Activated CD4-positive, alpha-beta T cell treated with anti-CD3 and anti-CD28 coated beads for 4 hours (primary cell): ENCODE measurements around the gene OR51T1.
"Not testable (repeated sequence)": the region's sequence is repeated elsewhere in the genome, so short reads cannot be mapped to it uniquely, and the experiment has no call there.

ENCODE experiments used
- DNase-seq, 2 donors: peaks; one replicate each; pipeline ENCODE4 v3.0.0-alpha.2; 2020

Gene OR51T1, protein sequence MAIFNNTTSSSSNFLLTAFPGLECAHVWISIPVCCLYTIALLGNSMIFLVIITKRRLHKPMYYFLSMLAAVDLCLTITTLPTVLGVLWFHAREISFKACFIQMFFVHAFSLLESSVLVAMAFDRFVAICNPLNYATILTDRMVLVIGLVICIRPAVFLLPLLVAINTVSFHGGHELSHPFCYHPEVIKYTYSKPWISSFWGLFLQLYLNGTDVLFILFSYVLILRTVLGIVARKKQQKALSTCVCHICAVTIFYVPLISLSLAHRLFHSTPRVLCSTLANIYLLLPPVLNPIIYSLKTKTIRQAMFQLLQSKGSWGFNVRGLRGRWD

GRCh38 chr11:4881860-4882500 lies at the start of gene OR51T1:
TSS of gene OR51T1 (plus strand) at chr11:4881900. CDS start at chr11:4881900, 0 bp downstream.
- no peak for DNase-seq

GRCh38 chr11:4839851-4840549 lies 41.7 kb upstream of the OR51T1 start:
- no peak for DNase-seq

- no peak for DNase-seq
Observed at GRCh38 chr11:4848908-4849532, 32.7 kb upstream of the OR51T1 start, which contains the start of gene OR51S1. TSS of gene OR51S1 (minus strand) at chr11:4849208. CDS start at chr11:4849208, 0 bp downstream.

GRCh38 chr11:4851033-4851432 lies 30.7 kb upstream of the OR51T1 start:
- DNase-seq, result no peak

- DNase-seq, result not testable (repeated sequence)
Observed at GRCh38 chr11:4854286-4854685, 27.4 kb upstream of the OR51T1 start.

DNA sequence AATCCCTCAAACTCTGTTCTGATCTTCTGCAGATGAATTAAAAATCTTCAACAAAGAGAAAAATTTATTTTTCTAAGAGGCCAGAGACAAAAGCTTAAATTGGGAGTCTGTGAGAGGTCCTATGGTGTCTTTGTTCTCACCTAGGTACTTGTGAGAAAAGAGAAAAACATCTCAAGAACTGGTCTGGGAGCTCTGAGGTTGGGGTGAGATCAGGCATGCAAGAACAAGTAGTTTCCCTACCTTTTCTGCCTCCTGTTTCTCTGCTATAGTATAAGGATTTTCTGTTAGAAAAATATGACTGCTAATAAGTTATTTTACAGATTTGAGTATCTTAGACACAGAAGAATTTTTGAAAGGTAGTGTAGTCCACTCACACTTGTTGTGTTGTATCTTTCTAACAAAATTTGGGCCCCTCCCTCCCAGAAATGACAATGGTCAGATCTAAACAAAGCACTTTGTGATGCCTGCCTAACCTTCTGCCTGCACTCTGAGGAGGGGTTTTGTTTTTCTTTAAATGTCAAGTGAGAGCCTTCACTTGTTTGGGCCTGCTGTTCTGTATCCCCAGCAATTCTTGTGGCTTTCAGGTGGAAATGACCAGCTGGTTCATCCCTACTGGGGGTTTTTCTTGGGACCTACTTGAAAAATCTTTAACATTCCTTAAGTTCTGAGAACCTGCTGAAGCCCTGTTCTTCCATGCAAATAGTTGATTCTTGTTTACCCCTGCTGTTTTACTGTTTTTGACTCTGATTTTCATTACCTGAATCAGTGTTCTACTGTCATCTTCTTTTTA lies 19.1 kb upstream of the OR51T1 start:
- DNase-seq, result no peak

DNA sequence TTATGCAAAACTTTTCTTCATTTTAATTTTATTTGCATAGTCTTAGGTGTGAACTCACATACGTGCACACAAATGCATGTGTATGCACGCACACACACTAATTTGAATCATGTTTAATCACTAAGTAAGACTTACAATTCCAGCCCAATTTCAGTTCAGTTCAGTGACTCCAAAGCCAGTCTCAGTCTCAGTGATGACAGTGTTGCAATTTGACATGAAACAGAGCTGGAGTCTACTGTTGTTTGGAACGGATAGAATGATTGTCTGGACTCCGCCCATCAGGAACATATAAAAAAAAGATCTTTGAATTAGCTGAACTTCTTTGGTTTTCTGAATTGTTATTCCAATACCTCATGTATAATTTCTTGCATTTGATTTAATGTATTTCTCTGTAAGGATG lies 17.8 kb upstream of the OR51T1 start:
- DNase-seq, result no peak

GRCh38 chr11:4865855-4866254 lies 15.8 kb upstream of the OR51T1 start:
- no peak for DNase-seq

DNA sequence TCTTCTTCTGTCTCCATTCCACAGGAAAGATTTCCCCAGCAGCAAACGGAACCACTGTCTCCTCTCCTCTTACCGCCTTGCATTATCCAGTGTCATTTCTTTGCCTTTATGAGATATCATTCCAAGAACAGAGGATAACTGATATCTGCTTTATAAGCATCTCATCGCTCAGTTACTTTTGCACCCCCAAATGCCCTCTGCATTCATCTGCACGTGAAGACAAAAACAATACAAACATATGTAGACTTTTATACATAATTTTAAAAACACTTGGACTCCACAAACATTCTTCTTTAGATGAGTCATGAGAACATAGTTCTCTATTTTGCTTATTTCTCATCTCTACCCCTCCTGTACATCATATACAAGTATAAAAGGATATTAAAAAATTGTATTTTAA lies 512 bp upstream of the OR51T1 start:
- DNase-seq, result no peak

GRCh38 chr11:4882543-4882942 lies 843 bp downstream of the OR51T1 start:
- no peak for DNase-seq

GRCh38 chr11:4884361-4884760 lies 2.7 kb downstream of the OR51T1 start:
- DNase-seq, result no peak

DNA sequence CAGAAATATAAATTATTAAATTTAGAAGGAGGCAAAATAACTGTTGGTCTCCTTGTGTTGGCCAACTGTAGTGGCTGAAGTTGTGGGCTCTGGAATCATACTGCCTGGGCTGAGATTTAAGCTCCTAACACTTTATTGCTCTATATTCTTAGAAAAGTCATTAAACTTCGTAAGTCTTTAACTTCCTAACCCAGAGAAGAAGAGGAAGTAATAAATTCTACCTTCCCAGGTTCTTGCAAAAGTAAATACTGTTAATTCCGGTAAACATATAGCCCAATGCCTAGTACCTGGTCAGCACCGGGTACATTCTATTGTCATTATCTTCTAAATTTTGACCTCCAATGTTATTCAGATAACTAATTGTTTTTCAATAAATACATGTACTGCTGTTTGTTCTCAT lies 4.5 kb downstream of the OR51T1 start:
- DNase-seq, result no peak

- DNase-seq, result no peak
Observed at GRCh38 chr11:4887591-4887990, 5.9 kb downstream of the OR51T1 start.

DNA sequence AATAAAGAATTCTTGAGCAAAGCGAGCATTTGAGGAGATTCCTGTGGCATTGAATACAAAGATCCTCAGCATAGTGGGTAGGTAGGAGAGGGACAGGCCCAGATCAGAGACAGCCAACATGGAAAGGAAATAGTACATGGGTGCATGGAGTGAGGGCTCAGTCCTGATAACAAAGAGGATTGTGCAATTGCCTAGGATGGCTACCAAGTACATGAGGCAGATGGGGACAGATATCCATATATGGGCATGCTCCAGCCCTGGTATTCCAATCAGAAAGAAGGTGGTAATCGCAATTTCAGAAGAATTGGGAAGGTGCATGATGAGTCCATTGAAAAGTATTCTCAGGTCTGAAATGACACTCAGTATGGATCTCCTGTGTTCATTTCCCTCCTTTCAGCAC lies 8.6 kb downstream of the OR51T1 start:
- DNase-seq, result no peak

- DNase-seq, result no peak
Observed at GRCh38 chr11:4891996-4892640, 10.4 kb downstream of the OR51T1 start.

DNA sequence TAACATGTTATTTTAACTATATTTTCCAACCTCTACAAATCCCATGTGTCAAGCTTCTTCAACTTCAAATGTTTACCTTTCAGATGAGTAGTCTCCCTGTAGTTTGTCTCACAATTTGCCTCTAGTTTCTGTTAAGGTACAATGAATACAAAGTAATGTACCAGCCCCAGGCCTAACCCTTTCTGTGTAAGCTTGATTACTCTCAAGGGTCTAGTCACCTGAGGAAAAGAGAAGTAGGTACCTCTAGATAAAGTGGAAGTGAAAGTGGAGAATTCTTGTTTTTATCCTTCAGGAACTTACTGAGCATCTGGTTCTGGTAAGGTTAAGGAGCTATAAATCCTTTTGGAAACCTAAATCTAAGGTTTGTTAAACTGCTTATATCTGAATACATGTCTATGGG lies 21.8 kb downstream of the OR51T1 start, which contains the start of gene OR51A7:
OR51A7 (plus strand) TSS at position 300 of the 400 bp plus-strand sequence. CDS start 3,587 bp downstream, outside the sequence.
- DNase-seq, result no peak

DNA sequence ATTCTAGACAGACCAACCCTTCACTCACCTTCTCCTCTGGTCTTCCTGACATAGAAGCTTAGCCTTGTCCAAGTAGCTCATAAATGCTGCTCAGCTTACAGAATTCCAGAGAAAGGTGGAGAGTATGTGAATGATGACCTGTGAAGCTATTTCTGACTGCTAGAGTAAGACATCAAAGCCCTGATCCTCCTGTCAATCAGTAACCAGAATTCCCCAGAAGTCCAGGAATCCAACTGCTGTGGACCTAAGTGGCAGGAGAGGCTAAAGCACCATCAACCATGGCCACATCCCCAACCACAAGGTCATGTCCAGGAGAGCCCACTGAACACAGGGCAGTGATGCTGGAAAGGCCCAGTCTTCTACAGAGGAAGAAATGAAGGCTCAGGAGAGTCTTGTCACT lies 34.9 kb downstream of the OR51T1 start:
- no peak for DNase-seq

GRCh38 chr11:4919250-4919649 lies 37.5 kb downstream of the OR51T1 start, which contains the start of gene OR51G2:
TSS of gene OR51G2 (minus strand) at chr11:4919350. CDS start at chr11:4915663, 3,687 bp downstream.
- no peak for DNase-seq

GRCh38 chr11:4921796-4922195 lies 40.1 kb downstream of the OR51T1 start:
- DNase-seq, result no peak

GRCh38 chr11:4922304-4922703 lies 40.6 kb downstream of the OR51T1 start:
- DNase-seq, result no peak

DNA sequence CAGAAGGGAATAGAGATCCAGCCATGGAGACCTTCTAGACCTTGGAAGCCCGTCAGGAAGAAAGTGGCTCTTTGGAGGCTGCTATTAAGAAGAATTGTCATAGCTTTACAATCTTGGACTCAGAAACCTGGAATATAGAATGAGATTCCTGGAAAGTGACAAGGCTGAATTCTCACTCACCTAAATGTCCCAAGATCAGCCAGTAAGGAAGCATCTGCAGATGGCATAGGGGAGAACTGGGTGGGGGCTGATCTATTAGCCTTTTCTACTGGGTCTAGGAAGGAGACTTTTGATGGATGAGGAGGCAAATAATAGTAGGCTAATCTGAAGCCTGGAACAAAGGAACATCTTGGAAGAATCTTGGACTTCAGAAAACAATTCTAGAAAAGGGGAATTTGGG lies 42.5 kb downstream of the OR51T1 start, which contains the start of gene OR51G1:
OR51G1 (minus strand) TSS at position 101 of the 400 bp plus-strand sequence; CDS start at position 101, 0 bp downstream.
- DNase-seq, result no peak

- DNase-seq, result no peak
Observed at GRCh38 chr11:4926608-4927007, 44.9 kb downstream of the OR51T1 start.
